Measurements from ENCODE around the gene SPTBN1. TPM values are rescaled to one million over a fixed set of nuclear protein-coding genes. Genes with fewer than 3 reads are reported as not detected.

Gene SPTBN1
- total and polyA plus RNA-seq, 9 of the 15 experiments (the other 6 are each of a cell fraction or from before 2014, with no cell fraction given), result 8.9 to 66.8 (median 31.4) TPM

GRCh38 chr2:54564439-54564838, 108.3 kb downstream of the SPTBN1 start:
- no peak overlapping the region for H3K4me2 ChIP-seq (ENCODE audit: insufficient read depth, low read length)

More at GRCh38 chr2:54564439-54564838, 108.3 kb downstream of the SPTBN1 start:
- H3K79me2 ChIP-seq (ENCODE audit: control insufficient read depth, insufficient read depth, low read length), result peaks cover 80% of the 10 kb centered on the region
- TF ChIP-seq SP2 (IDR thresholded peaks at IDR 0.05; ENCODE audit: extremely low read depth, low read depth, low read length, poor library complexity, severe bottlenecking) (no peak), KDM5B (IDR thresholded peaks at IDR 0.05; ENCODE audit: insufficient replicate concordance, low read depth, low read length) (no peak), OTX1 (CRISPR knock-in tag; IDR thresholded peaks at IDR 0.05) (no peak), MAX (CRISPR knock-in tag; IDR thresholded peaks at IDR 0.05) (no peak), ARHGAP35 (IDR thresholded peaks at IDR 0.05; ENCODE audit: partially characterized antibody) (no peak), ZKSCAN1 (IDR thresholded peaks at IDR 0.05; ENCODE audit: low read depth, low read length) (no peak), COPS2 (conservative IDR thresholded peaks at IDR 0.05) (no peak), SMAD1 (IDR thresholded peaks at IDR 0.05; ENCODE audit: low read depth, low read length, partially characterized antibody) (no peak), TCF15 (CRISPR knock-in tag; IDR thresholded peaks at IDR 0.05) (no peak), CBX5 (IDR thresholded peaks at IDR 0.05; ENCODE audit: borderline replicate concordance, low read depth) (no peak), MNT (conservative IDR thresholded peaks at IDR 0.05) (no peak), CREB3L1 (IDR thresholded peaks at IDR 0.05; ENCODE audit: borderline replicate concordance, low read depth) (no peak), PRPF4 (IDR thresholded peaks at IDR 0.05; ENCODE audit: insufficient read depth, low read depth, low read length, poor library complexity, severe bottlenecking) (no peak), GATAD2B (IDR thresholded peaks at IDR 0.05; ENCODE audit: borderline replicate concordance) (no peak)
- POLR2A ChIA-PET, result interaction anchor here (0.6 kb wide), 1 partner anchor 16 kb away, joined by 3 read pairs; no protein-coding TSS in a partner anchor
- peaks cover 3% of the 10 kb centered on the region for H3K9me1 ChIP-seq (ENCODE audit: control insufficient read depth, insufficient read depth, low read length)
- H3K9ac ChIP-seq (ENCODE audit: insufficient read depth in 1 of 2, low read depth in 2 of 2, low read length in 2 of 2), result no peak overlapping the region
- ATAC-seq (no peak), FAIRE-seq (no peak), DNase-seq (ENCODE audit: extremely low read depth in 1 of 4, low spot score in 3 of 4) (no peak)
- in situ Hi-C loops (cut with MboI), result no loop called here
- BruUV-seq (replicated peaks), result no TSS peak
- peaks cover 7 to 30% of the 10 kb centered on the region in 2 experiments for H3K4me1 ChIP-seq (replicated peaks in 1 of 2; ENCODE audit: control insufficient read depth in 2 of 2, insufficient read depth in 2 of 2, low read length in 2 of 2)
- CTCF ChIA-PET (ENCODE audit: low intra/inter-chr PET ratio), result no interaction called here
- H3K27ac ChIP-seq (ENCODE audit: extremely low read depth, low read depth, low read length), result no peak overlapping the region
- intact Hi-C loops (cut with micrococcal nuclease), result no loop called here
- no peaks in the 10 kb centered on the region for H3K9me3 ChIP-seq (replicated peaks; ENCODE audit: control insufficient read depth, insufficient read depth, low read depth, low read length)
- 0 out of 3 replicates have a peak, but pooled peaks cover 2% of the 10 kb centered on the region for H3K36me3 ChIP-seq (ENCODE audit: control insufficient read depth, insufficient read depth, low read length)
- 70% methylated on average over 2 of the region's 2 CpGs for WGBS (ENCODE audit: insufficient coverage, low coverage, missing lambda C conversion rate)
- H3K4me3 ChIP-seq, result no peak overlapping the region
- H2AFZ ChIP-seq (ENCODE audit: low read depth, low read length), result no peak overlapping the region
- no peaks in the 10 kb centered on the region for H3K27me3 ChIP-seq (ENCODE audit: control insufficient read depth in 2 of 2, insufficient read depth in 2 of 2, low read length in 2 of 2)
- H4K20me1 ChIP-seq (replicated peaks; ENCODE audit: control insufficient read depth, insufficient read depth, low read length), result no peaks in the 10 kb centered on the region

All from K562 (cell line).